ENCODE results near the gene CARM1.
A peak's percentile ranks its signal among the peaks of the same experiment; 100 is the strongest.
"Not testable (repeated sequence)": the region's sequence is repeated elsewhere in the genome, so short reads cannot be mapped to it uniquely, and the experiment has no call there.

Gene CARM1

GRCh38 chr19:10868872-10869547 lies 2.3 kb upstream of the CARM1 start:
- no peak for DNase-seq (ENCODE audit: low read depth, low spot score)
- no peak overlapping the region for H3K4me3 ChIP-seq (ENCODE audit: low read length)

GRCh38 chr19:10869872-10870311 lies 1.5 kb upstream of the CARM1 start:
- not testable (repeated sequence) for DNase-seq (ENCODE audit: low read depth, low spot score); H3K4me3 ChIP-seq (ENCODE audit: low read length)

- DNase-seq (ENCODE audit: low read depth, low spot score): no peak
- peak overlapping the region; percentile 60 for H3K4me3 ChIP-seq (ENCODE audit: low read length)
These were observed 825 bp upstream of the CARM1 start for GRCh38 chr19:10870501-10870954.

GRCh38 chr19:10871711-10872545 lies 575 bp downstream of the CARM1 start:
- peak overlapping the region; percentile 85 for H3K4me3 ChIP-seq (ENCODE audit: low read length)
- no peak for DNase-seq (ENCODE audit: low read depth, low spot score)

GRCh38 chr19:10872546-10873107 lies 1.3 kb downstream of the CARM1 start:
- H3K4me3 ChIP-seq (ENCODE audit: low read length): peak overlapping the region; percentile 85
- DNase-seq (ENCODE audit: low read depth, low spot score): no peak

- H3K4me3 ChIP-seq (ENCODE audit: low read length): no peak overlapping the region
- DNase-seq (ENCODE audit: low read depth, low spot score): no peak
These were observed 2.7 kb downstream of the CARM1 start for GRCh38 chr19:10874024-10874423.

- no peak overlapping the region for H3K4me3 ChIP-seq (ENCODE audit: low read length)
- no peak for DNase-seq (ENCODE audit: low read depth, low spot score)
These were observed 5.3 kb downstream of the CARM1 start for GRCh38 chr19:10876459-10877240.

GRCh38 chr19:10877608-10878007 lies 6.3 kb downstream of the CARM1 start:
- DNase-seq (ENCODE audit: low read depth, low spot score); H3K4me3 ChIP-seq (ENCODE audit: low read length): not testable (repeated sequence)

GRCh38 chr19:10878253-10878652 lies 6.9 kb downstream of the CARM1 start:
- no peak overlapping the region for H3K4me3 ChIP-seq (ENCODE audit: low read length)
- DNase-seq (ENCODE audit: low read depth, low spot score): no peak

- H3K4me3 ChIP-seq (ENCODE audit: low read length): no peak overlapping the region
- DNase-seq (ENCODE audit: low read depth, low spot score): no peak
These were observed 10.2 kb downstream of the CARM1 start for GRCh38 chr19:10881403-10882107.

- no peak overlapping the region for H3K4me3 ChIP-seq (ENCODE audit: low read length)
- DNase-seq (ENCODE audit: low read depth, low spot score): no peak
These were observed 10.7 kb downstream of the CARM1 start for GRCh38 chr19:10882108-10882457.

- no peak for DNase-seq (ENCODE audit: low read depth, low spot score)
- H3K4me3 ChIP-seq (ENCODE audit: low read length): no peak overlapping the region
These were observed 12.9 kb downstream of the CARM1 start for GRCh38 chr19:10884274-10884673.

GRCh38 chr19:10885201-10886169 lies 14.1 kb downstream of the CARM1 start:
- DNase-seq (ENCODE audit: low read depth, low spot score): no peak

GRCh38 chr19:10887616-10888367 lies 16.4 kb downstream of the CARM1 start:
- DNase-seq (ENCODE audit: low read depth, low spot score): no peak
- no peak overlapping the region for H3K4me3 ChIP-seq (ENCODE audit: low read length)

More at GRCh38 chr19:10885201-10886169, 14.1 kb downstream of the CARM1 start:
- H3K4me3 ChIP-seq (ENCODE audit: low read length): no peak overlapping the region

GRCh38 chr19:10888421-10888866 lies 17.1 kb downstream of the CARM1 start:
- H3K4me3 ChIP-seq (ENCODE audit: low read length): no peak overlapping the region
- DNase-seq (ENCODE audit: low read depth, low spot score): no peak

GRCh38 chr19:10889880-10890279 lies 18.5 kb downstream of the CARM1 start:
- H3K4me3 ChIP-seq (ENCODE audit: low read length): no peak overlapping the region
- DNase-seq (ENCODE audit: low read depth, low spot score): no peak
